HPDE6-E6E7 (cell line): Measurements from ENCODE around the gene DOK1.

Experiments used
- DNase-seq: peaks from one replicate; pipeline ENCODE4 v3.0.0; 2011; ENCODE audit warnings: missing footprints; ENCODE audit errors: extremely low spot score

The DOK1 gene

GRCh38 chr2:74525717-74526648, 28.5 kb upstream of the DOK1 start, which contains the start of gene DQX1:
DQX1 (minus strand) TSS chr2:74526231; CDS start chr2:74525729, 502 bp downstream.
- peak; percentile 87 for DNase-seq

GRCh38 chr2:74526649-74527230, 27.8 kb upstream of the DOK1 start:
- no peak for DNase-seq

- no peak for DNase-seq
Measured at GRCh38 chr2:74527741-74528140, 26.8 kb upstream of the DOK1 start.

- no peak for DNase-seq
Measured at GRCh38 chr2:74528600-74529356, 25.7 kb upstream of the DOK1 start.

GRCh38 chr2:74529357-74530238, 24.9 kb upstream of the DOK1 start, which contains the start of the genes AUP1 and HTRA2:
AUP1 (minus strand) TSS chr2:74529706; CDS start chr2:74529629, 77 bp downstream.
HTRA2 (plus strand) TSS chr2:74529933; CDS start chr2:74530007, 74 bp downstream.
- peak; percentile 99 for DNase-seq

GRCh38 chr2:74530239-74531187, 24.0 kb upstream of the DOK1 start:
- no peak for DNase-seq

GRCh38 chr2:74531666-74532065, 22.9 kb upstream of the DOK1 start:
- no peak for DNase-seq

- DNase-seq: no peak
Measured at GRCh38 chr2:74532222-74532621, 22.3 kb upstream of the DOK1 start.

- no peak for DNase-seq
Measured at GRCh38 chr2:74533464-74533863, 21.1 kb upstream of the DOK1 start.

GRCh38 chr2:74534411-74534810, 20.1 kb upstream of the DOK1 start:
- no peak for DNase-seq

- no peak for DNase-seq
Measured at GRCh38 chr2:74535440-74535965, 19.0 kb upstream of the DOK1 start.

GRCh38 chr2:74536166-74536950, 18.2 kb upstream of the DOK1 start:
- no peak for DNase-seq

GRCh38 chr2:74537140-74537539, 17.4 kb upstream of the DOK1 start:
- DNase-seq: no peak

- no peak for DNase-seq
Measured at GRCh38 chr2:74538881-74539339, 15.6 kb upstream of the DOK1 start.

GRCh38 chr2:74540291-74540690, 14.2 kb upstream of the DOK1 start:
- no peak for DNase-seq

- DNase-seq: no peak
Measured at GRCh38 chr2:74542978-74543377, 11.5 kb upstream of the DOK1 start.

GRCh38 chr2:74544634-74545033, 9.9 kb upstream of the DOK1 start:
- DNase-seq: no peak

GRCh38 chr2:74546004-74546403, 8.5 kb upstream of the DOK1 start:
- DNase-seq: no peak
